Mucosa of descending colon (tissue), 3 donors: ENCODE results near the gene PRICKLE2. TPM values are rescaled to one million over a fixed set of nuclear protein-coding genes. Genes with fewer than 3 reads are reported as not detected.

Experiments used
- ATAC-seq: fragments of 200-7000 bp; cut with Tn5 transposase; one replicate; pipeline ENCODE4 v1.9.1; 2020; ENCODE audit warnings: mild to moderate bottlenecking, moderate library complexity
- DNase-seq, 3 donors: peaks; one replicate each; pipeline ENCODE4 v3.0.0-alpha.2; 2020
- H3K36me3 ChIP-seq: fragments of 200-600 bp; one replicate; pipeline ENCODE4 v1.8.0; 2021; ENCODE audit warnings: low read depth, mild to moderate bottlenecking
- H3K4me1 ChIP-seq: fragments of 200-600 bp; one replicate; pipeline ENCODE4 v1.8.0; 2021; ENCODE audit warnings: low read depth, mild to moderate bottlenecking
- H3K4me3 ChIP-seq: fragments of 200-600 bp; one replicate; pipeline ENCODE4 v1.8.0; 2021; ENCODE audit warnings: mild to moderate bottlenecking
- H3K9me3 ChIP-seq: fragments of 200-600 bp; one replicate; pipeline ENCODE4 v1.8.0; 2021; ENCODE audit warnings: mild to moderate bottlenecking
- CTCF ChIP-seq: fragments of 200-600 bp; IDR thresholded peaks from one replicate; pipeline ENCODE4 v1.8.0; 2022; ENCODE audit warnings: antibody characterized with exemption, mild to moderate bottlenecking
- intact Hi-C, 2 donors: fragments of 100-400 bp; cut with DNase I in 1 of 2; cut with micrococcal nuclease in 1 of 2; formaldehyde crosslinking; loops; one replicate each; pipeline versions ENCODE4 v1.11.0 to v1.11.1; 2022; cut with DNase I, micrococcal nuclease
- total RNA-seq, 3 donors: library from RNA; stranded (reverse); fragmentation: NEBNext Ultra II Directional in 2 of 3; extraction: Animal tissue kit (Norgen Biotek cat#: 25700) in 2 of 3; gene quantifications; one replicate each; pipeline versions ENCODE4 v1.2.1 to v1.2.4, GENCODE V29; 2021 to 2023
- donor health status: DM: no; HTN: no; CAD: no; lungs with moderate emphysema.
- donor health status: DM: no; HTN: no; CAD: no.
- donor health status: DM: no; HTN: yes; CAD: no.

The PRICKLE2 gene
- total RNA-seq, 3 donors from 2014 or later, result 4.3 to 66.3 (median 7.0) TPM

DNA sequence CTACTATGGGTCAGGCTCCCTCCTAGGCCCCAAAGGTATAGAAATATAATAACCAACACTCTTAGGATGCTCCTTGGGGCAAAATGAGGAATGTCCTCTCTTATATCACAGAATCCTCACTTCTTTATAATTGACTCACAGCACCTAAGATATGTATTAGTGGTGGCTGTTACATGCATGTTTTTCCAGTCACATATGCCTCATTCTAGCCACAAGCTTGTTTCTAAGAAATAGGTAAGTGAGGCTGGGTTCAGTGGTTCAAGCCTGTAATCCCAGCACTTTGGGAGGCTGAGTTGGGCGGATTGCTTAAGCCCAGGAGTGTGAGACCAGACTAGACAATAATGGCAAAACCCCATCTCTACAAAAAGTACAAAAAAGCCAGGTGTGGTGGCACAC lies 144.0 kb downstream of the PRICKLE2 start:
- ATAC-seq, result no peak
- intact Hi-C loops, result no loop called here
- no peaks in the 10 kb centered on the region for H3K36me3 ChIP-seq

DNA sequence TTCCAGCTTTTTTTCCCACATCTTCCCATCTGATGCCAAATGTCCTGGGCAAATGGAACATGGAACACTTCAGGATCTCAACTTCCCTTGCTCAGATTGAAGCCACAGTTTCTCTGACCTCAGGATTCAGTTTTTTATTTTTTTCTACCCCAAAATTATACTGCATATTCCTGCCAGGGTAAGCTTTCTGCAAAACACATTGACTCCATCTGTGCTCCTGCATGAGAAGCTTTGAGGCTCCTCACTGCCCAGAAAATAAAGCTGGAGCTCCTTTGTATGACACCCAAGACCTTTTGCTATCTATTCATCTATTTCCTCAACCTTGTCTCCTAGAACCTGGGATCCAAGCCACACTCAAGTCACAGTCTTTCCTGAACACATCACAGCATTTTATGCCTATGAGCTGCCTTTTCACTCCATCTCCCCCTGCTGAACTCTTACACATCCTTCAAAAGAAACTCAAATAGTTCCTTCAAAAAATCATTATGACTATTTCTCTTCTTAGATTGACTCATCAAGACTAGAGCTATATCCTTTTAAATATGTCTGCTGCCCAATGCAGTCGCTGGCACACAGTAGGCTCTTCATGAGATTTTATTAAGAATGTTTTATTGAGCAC lies 144.5 kb downstream of the PRICKLE2 start:
- DNase-seq, result no peak
- no peak for TF ChIP-seq CTCF
- intact Hi-C loops, result no loop called here
- Histone ChIP-seq H3K4me3 (no peak overlapping the region), H3K4me1 (no peaks in the 10 kb centered on the region), H3K9me3 (no peaks in the 10 kb centered on the region), H3K36me3 (no peaks in the 10 kb centered on the region)
- ATAC-seq, result no peak

More for the DNA sequence above, 144.0 kb downstream of the PRICKLE2 start:
- Histone ChIP-seq H3K9me3 (no peaks in the 10 kb centered on the region), H3K4me3 (no peak overlapping the region), H3K4me1 (no peaks in the 10 kb centered on the region)
- no peak for DNase-seq
- TF ChIP-seq CTCF, result no peak

- no peak for ATAC-seq
- Histone ChIP-seq H3K36me3 (no peaks in the 10 kb centered on the region), H3K4me1 (no peaks in the 10 kb centered on the region), H3K9me3 (no peaks in the 10 kb centered on the region), H3K4me3 (no peak overlapping the region)
- no peak for TF ChIP-seq CTCF
- DNase-seq, result no peak
- intact Hi-C loops, result no loop called here
Observed at GRCh38 chr3:64079369-64080150, 145.7 kb downstream of the PRICKLE2 start.

DNA sequence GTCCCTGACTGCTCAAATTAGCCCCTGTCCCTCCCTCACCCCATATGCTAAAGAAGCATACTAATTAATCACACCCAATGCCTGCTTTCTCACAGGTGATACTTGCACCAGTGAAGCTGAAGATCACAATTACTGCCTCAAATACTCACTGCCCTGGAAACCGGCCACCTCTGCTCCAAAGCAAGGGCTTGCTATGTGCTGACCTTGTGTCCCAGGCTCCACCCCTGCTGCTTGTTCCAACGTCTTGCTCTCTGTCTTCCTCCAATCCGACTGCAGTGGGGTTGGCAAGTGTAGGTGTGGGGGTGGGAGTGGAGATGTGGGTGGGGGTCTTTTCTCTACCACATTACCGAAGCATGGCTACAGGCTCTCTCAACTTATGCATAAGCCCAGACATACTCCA lies 146.3 kb downstream of the PRICKLE2 start:
- Histone ChIP-seq H3K4me3 (no peak overlapping the region), H3K4me1 (no peaks in the 10 kb centered on the region), H3K36me3 (no peaks in the 10 kb centered on the region), H3K9me3 (no peaks in the 10 kb centered on the region)
- intact Hi-C loops, result no loop called here
- no peak for ATAC-seq
- no peak for TF ChIP-seq CTCF
- no peak for DNase-seq

- no peaks in the 10 kb centered on the region for H3K4me1 ChIP-seq
- ATAC-seq (no peak), DNase-seq (no peak)
- H3K36me3 ChIP-seq, result no peaks in the 10 kb centered on the region
- intact Hi-C loops, result no loop called here
- no peaks in the 10 kb centered on the region for H3K9me3 ChIP-seq
- TF ChIP-seq CTCF, result no peak
- H3K4me3 ChIP-seq, result no peak overlapping the region
Observed at GRCh38 chr3:64074895-64075679, 150.2 kb downstream of the PRICKLE2 start.
